Loucy (cell line): ENCODE measurements around the gene CUBN.

Source experiments
- CTCF ChIP-seq: fragments of 200-600 bp; sonication (generic); conservative IDR thresholded peaks from 2 replicates; pipeline ENCODE4 v1.5.1; 2014; ENCODE audit warnings: mild to moderate bottlenecking, antibody characterized with exemption, low read length
- EZH2phosphoT487 ChIP-seq: fragments of 200-600 bp; IDR thresholded peaks from 2 replicates; pipeline ENCODE4 v1.6.1; 2018; ENCODE audit warnings: antibody characterized with exemption, mild to moderate bottlenecking, moderate library complexity, borderline replicate concordance

GRCh38 chr10:16792675-16793074 is 336.9 kb downstream of the CUBN start:
- TF ChIP-seq CTCF = no peak
- TF ChIP-seq EZH2phosphoT487 = no peak
